ENCODE results near the gene JAKMIP1. TPM values are rescaled to one million over a fixed set of nuclear protein-coding genes. Genes with fewer than 3 reads are reported as not detected.

The JAKMIP1 gene
- total RNA-seq = not detected in 2 replicates

- H3K27ac ChIP-seq (ENCODE audit: low read depth, low read length) = no peak within 1 kb of the TSS
- no peaks in the 10 kb centered on the region for H4K20me1 ChIP-seq (ENCODE audit: insufficient read depth, low read length)
- H3K4me1 ChIP-seq (ENCODE audit: insufficient read depth, low read length) = no peaks in the 10 kb centered on the region
- H3K9me3 ChIP-seq (ENCODE audit: low read depth, low read length) = no peaks in the 10 kb centered on the region
- no peaks in the 10 kb centered on the region for H3K36me3 ChIP-seq (ENCODE audit: insufficient read depth, low read length)
- DNase-seq (ENCODE audit: insufficient read length, low spot score, missing footprints) = peak; percentile 99
- H2AFZ ChIP-seq (ENCODE audit: low read length) = no peak within 1 kb of the TSS
- no peaks in the 10 kb centered on the region for H3K79me2 ChIP-seq (ENCODE audit: insufficient read depth, low read length)
- H3K4me3 ChIP-seq (ENCODE audit: insufficient read depth, low read length) = peak within 1 kb of the TSS; percentile 49
- H3K27me3 ChIP-seq (ENCODE audit: insufficient read depth, low read length) = peaks cover 11% of the 10 kb centered on the region
- H3K4me2 ChIP-seq (ENCODE audit: insufficient read depth, low read length) = peak within 1 kb of the TSS; percentile 60
- no peak for TF ChIP-seq CTCF (IDR thresholded peaks at IDR 0.05; ENCODE audit: extremely low read depth, low read depth, low read length)
Measured at GRCh38 chr4:6200011-6200921, at the start of gene JAKMIP1. TSS of gene JAKMIP1 (minus strand) at chr4:6200549. CDS start at chr4:6112850, 87,699 bp downstream.

- H3K9me3 ChIP-seq (ENCODE audit: low read depth, low read length) = peaks cover 2% of the 10 kb centered on the region
- H3K27me3 ChIP-seq (ENCODE audit: insufficient read depth, low read length) = peaks cover 34% of the 10 kb centered on the region
- no peak for TF ChIP-seq CTCF (IDR thresholded peaks at IDR 0.05; ENCODE audit: extremely low read depth, low read depth, low read length)
- H3K27ac ChIP-seq (ENCODE audit: low read depth, low read length) = no peak overlapping the region
- no peaks in the 10 kb centered on the region for H3K79me2 ChIP-seq (ENCODE audit: insufficient read depth, low read length)
- no peak overlapping the region for H2AFZ ChIP-seq (ENCODE audit: low read length)
- no peaks in the 10 kb centered on the region for H3K36me3 ChIP-seq (ENCODE audit: insufficient read depth, low read length)
- H4K20me1 ChIP-seq (ENCODE audit: insufficient read depth, low read length) = no peaks in the 10 kb centered on the region
- H3K4me3 ChIP-seq (ENCODE audit: insufficient read depth, low read length) = no peak overlapping the region
- no peaks in the 10 kb centered on the region for H3K4me1 ChIP-seq (ENCODE audit: insufficient read depth, low read length)
- no peak for DNase-seq (ENCODE audit: insufficient read length, low spot score, missing footprints)
- no peak overlapping the region for H3K4me2 ChIP-seq (ENCODE audit: insufficient read depth, low read length)
Measured at GRCh38 chr4:6248394-6248793, 48.0 kb upstream of the JAKMIP1 start.

- no peak for TF ChIP-seq CTCF (IDR thresholded peaks at IDR 0.05; ENCODE audit: extremely low read depth, low read depth, low read length)
- no peak overlapping the region for H2AFZ ChIP-seq (ENCODE audit: low read length)
Measured at GRCh38 chr4:6246170-6246634, 45.9 kb upstream of the JAKMIP1 start.

More at GRCh38 chr4:6246170-6246634, 45.9 kb upstream of the JAKMIP1 start:
- Histone ChIP-seq H3K9me3 (ENCODE audit: low read depth, low read length) (peaks cover 2% of the 10 kb centered on the region), H3K27me3 (ENCODE audit: insufficient read depth, low read length) (peaks cover 34% of the 10 kb centered on the region), H3K4me2 (ENCODE audit: insufficient read depth, low read length) (no peak overlapping the region), H3K36me3 (ENCODE audit: insufficient read depth, low read length) (no peaks in the 10 kb centered on the region), H3K4me1 (ENCODE audit: insufficient read depth, low read length) (no peaks in the 10 kb centered on the region), H3K79me2 (ENCODE audit: insufficient read depth, low read length) (no peaks in the 10 kb centered on the region), H3K27ac (ENCODE audit: low read depth, low read length) (no peak overlapping the region), H4K20me1 (ENCODE audit: insufficient read depth, low read length) (no peaks in the 10 kb centered on the region), H3K4me3 (ENCODE audit: insufficient read depth, low read length) (no peak overlapping the region)
- DNase-seq (ENCODE audit: insufficient read length, low spot score, missing footprints) = no peak
